Immature natural killer cell (primary cell): ENCODE results near the gene NHLRC2. TPM values are rescaled to one million over a fixed set of nuclear protein-coding genes. Genes with fewer than 3 reads are reported as not detected.
"Not testable (repeated sequence)": the region's sequence is repeated elsewhere in the genome, so short reads cannot be mapped to it uniquely, and the experiment has no call there.

ENCODE experiments used
- DNase-seq, 3 donors: peaks; one replicate each; pipeline ENCODE4 v3.0.0; 2022; ENCODE audit warnings: mixed read lengths in 1 of 3
- H3K27ac Mint-ChIP-seq, 6 donors: one replicate each; pipeline ENCODE4 v1.8.0; 2020; ENCODE audit warnings: mixed read lengths in 6 of 6, mild to moderate bottlenecking in 5 of 6, inconsistent platforms in 4 of 6, moderate library complexity in 3 of 6
- H3K27me3 Mint-ChIP-seq, 3 donors: one replicate each; pipeline ENCODE4 v1.8.0; 2020 to 2021; ENCODE audit warnings: low read depth in 3 of 3, mild to moderate bottlenecking in 3 of 3, mixed read lengths in 3 of 3, moderate library complexity in 3 of 3, inconsistent platforms in 1 of 3
- H3K36me3 Mint-ChIP-seq, 3 donors: one replicate each; pipeline ENCODE4 v1.8.0; 2020; ENCODE audit warnings: mixed read lengths in 3 of 3, inconsistent platforms in 2 of 3, mild to moderate bottlenecking in 2 of 3
- H3K4me1 Mint-ChIP-seq, 2 donors: one replicate each; pipeline ENCODE4 v1.8.0; 2020; ENCODE audit warnings: inconsistent platforms in 2 of 2, mild to moderate bottlenecking in 2 of 2, mixed read lengths in 2 of 2, moderate library complexity in 1 of 2
- H3K4me3 Mint-ChIP-seq, 5 donors: one replicate each; pipeline ENCODE4 v1.8.0; 2020; ENCODE audit warnings: mild to moderate bottlenecking in 5 of 5, mixed read lengths in 5 of 5, inconsistent platforms in 3 of 5, moderate library complexity in 3 of 5
- H3K9me3 Mint-ChIP-seq, 6 donors: one replicate each; pipeline ENCODE4 v1.8.0; 2020; ENCODE audit warnings: mild to moderate bottlenecking in 6 of 6, mixed read lengths in 6 of 6, inconsistent platforms in 4 of 6, moderate library complexity in 3 of 6
- polyA plus RNA-seq, 3 donors: library from polyadenylated mRNA; unstranded; fragments of 300-500 nt; fragmentation: Illumina TruSeq; gene quantifications; one replicate each; pipeline ENCODE4 v1.2.3, GENCODE V29; 2021

The NHLRC2 gene
- 10 to 100 TPM in 2 of 3 donors, 1 to 10 TPM in 1; 8.9 to 11.3 (median 10.2) TPM for polyA plus RNA-seq

GRCh38 chr10:113854013-113854760 is at the start of gene NHLRC2, which contains the start of gene DCLRE1A:
Gene NHLRC2 (plus strand): TSS chr10:113854661. CDS start chr10:113854873, 212 bp downstream.
Gene DCLRE1A (minus strand): TSS chr10:113854082. CDS start chr10:113853182, 900 bp downstream.
- Mint-ChIP-seq H3K27ac (peak within 1 kb of the TSS; percentile 92 to 99 (median 96)), H3K4me1 (peaks cover 45 to 71% of the 10 kb centered on the region in 2 donors)

GRCh38 chr10:113806503-113806902 is 48.0 kb upstream of the NHLRC2 start:
- no peak overlapping the region for H3K27ac Mint-ChIP-seq
- H3K4me3 Mint-ChIP-seq, result no peak overlapping the region
- H3K4me1 Mint-ChIP-seq, result no peaks in the 10 kb centered on the region
- DNase-seq, result no peak
- H3K9me3 Mint-ChIP-seq, result no peaks in the 10 kb centered on the region
- no peaks in the 10 kb centered on the region for H3K36me3 Mint-ChIP-seq
- peaks cover 0 to 15% (median 3%) of the 10 kb centered on the region in 3 donors for H3K27me3 Mint-ChIP-seq

More at GRCh38 chr10:113854013-113854760, at the start of gene NHLRC2, which contains the start of gene DCLRE1A:
- Mint-ChIP-seq H3K9me3 (no peaks in the 10 kb centered on the region), H3K27me3 (peaks cover 5 to 17% (median 5%) of the 10 kb centered on the region in 3 donors), H3K36me3 (peaks cover 2 to 13% (median 4%) of the 10 kb centered on the region in 3 donors), H3K4me3 (peak within 1 kb of the TSS; percentile 97 to 100 (median 99))
- peak; percentile 59 to 74 (median 69) for DNase-seq

- Mint-ChIP-seq H3K27ac (no peak overlapping the region), H3K4me1 (no peaks in the 10 kb centered on the region), H3K36me3 (no peaks in the 10 kb centered on the region), H3K4me3 (no peak overlapping the region), H3K27me3 (peaks cover 4 to 23% (median 6%) of the 10 kb centered on the region in 3 donors), H3K9me3 (no peaks in the 10 kb centered on the region)
- no peak for DNase-seq
Observed at GRCh38 chr10:113808168-113808567, 46.3 kb upstream of the NHLRC2 start.

GRCh38 chr10:113814700-113815099 is 39.8 kb upstream of the NHLRC2 start:
- not testable (repeated sequence) for H3K36me3 Mint-ChIP-seq, DNase-seq, H3K4me1 Mint-ChIP-seq, H3K4me3 Mint-ChIP-seq, H3K27ac Mint-ChIP-seq, H3K9me3 Mint-ChIP-seq
- H3K27me3 Mint-ChIP-seq, result peaks cover 2 to 12% (median 6%) of the 10 kb centered on the region in 3 donors

- DNase-seq, result no peak
- Mint-ChIP-seq H3K9me3 (no peaks in the 10 kb centered on the region), H3K36me3 (no peaks in the 10 kb centered on the region), H3K27ac (no peak overlapping the region), H3K4me1 (no peaks in the 10 kb centered on the region), H3K4me3 (no peak overlapping the region), H3K27me3 (peaks cover 0 to 4% (median 2%) of the 10 kb centered on the region in 3 donors)
Observed at GRCh38 chr10:113819989-113820388, 34.5 kb upstream of the NHLRC2 start.

- H3K27me3 Mint-ChIP-seq, result peaks cover 0 to 4% (median 2%) of the 10 kb centered on the region in 3 donors
- no peaks in the 10 kb centered on the region for H3K4me1 Mint-ChIP-seq
- H3K9me3 Mint-ChIP-seq, result no peaks in the 10 kb centered on the region
- H3K27ac Mint-ChIP-seq, result no peak overlapping the region
- H3K4me3 Mint-ChIP-seq, result no peak overlapping the region
- no peak for DNase-seq
- no peaks in the 10 kb centered on the region for H3K36me3 Mint-ChIP-seq
Observed at GRCh38 chr10:113820507-113820906, 34.0 kb upstream of the NHLRC2 start.

- H3K36me3 Mint-ChIP-seq, H3K27me3 Mint-ChIP-seq, H3K27ac Mint-ChIP-seq, H3K4me3 Mint-ChIP-seq, DNase-seq, H3K9me3 Mint-ChIP-seq, H3K4me1 Mint-ChIP-seq: not testable (repeated sequence)
Observed at GRCh38 chr10:113821306-113821705, 33.2 kb upstream of the NHLRC2 start.

- no peak for DNase-seq
- no peak overlapping the region for H3K27ac Mint-ChIP-seq
- no peaks in the 10 kb centered on the region for H3K9me3 Mint-ChIP-seq
- peaks cover 0 to 10% (median 2%) of the 10 kb centered on the region in 3 donors for H3K27me3 Mint-ChIP-seq
- H3K4me1 Mint-ChIP-seq, result no peaks in the 10 kb centered on the region
- no peaks in the 10 kb centered on the region for H3K36me3 Mint-ChIP-seq
- H3K4me3 Mint-ChIP-seq, result no peak overlapping the region
Observed at GRCh38 chr10:113822174-113822573, 32.3 kb upstream of the NHLRC2 start.

GRCh38 chr10:113823389-113823788 is 31.1 kb upstream of the NHLRC2 start:
- Mint-ChIP-seq H3K4me3 (no peak overlapping the region), H3K27ac (no peak overlapping the region), H3K4me1 (no peaks in the 10 kb centered on the region), H3K36me3 (no peaks in the 10 kb centered on the region), H3K9me3 (no peaks in the 10 kb centered on the region), H3K27me3 (peaks cover 0 to 10% (median 2%) of the 10 kb centered on the region in 3 donors)
- DNase-seq, result no peak

- H3K27ac Mint-ChIP-seq, result no peak overlapping the region
- no peaks in the 10 kb centered on the region for H3K36me3 Mint-ChIP-seq
- H3K9me3 Mint-ChIP-seq, result no peaks in the 10 kb centered on the region
- peaks cover 0 to 15% (median 2%) of the 10 kb centered on the region in 3 donors for H3K27me3 Mint-ChIP-seq
- no peak overlapping the region for H3K4me3 Mint-ChIP-seq
- DNase-seq, result no peak
- no peaks in the 10 kb centered on the region for H3K4me1 Mint-ChIP-seq
Observed at GRCh38 chr10:113825791-113826190, 28.7 kb upstream of the NHLRC2 start.

- DNase-seq, result not testable (repeated sequence)
Observed at GRCh38 chr10:113828567-113828966, 25.9 kb upstream of the NHLRC2 start.

GRCh38 chr10:113842171-113842570 is 12.3 kb upstream of the NHLRC2 start:
- Mint-ChIP-seq H3K4me3 (no peak overlapping the region), H3K27me3 (no peaks in the 10 kb centered on the region), H3K9me3 (no peaks in the 10 kb centered on the region), H3K4me1 (peaks cover 0 to 3% of the 10 kb centered on the region in 2 donors), H3K36me3 (peaks cover 17 to 41% (median 25%) of the 10 kb centered on the region in 3 donors), H3K27ac (no peak overlapping the region)
- no peak for DNase-seq

More at GRCh38 chr10:113828567-113828966, 25.9 kb upstream of the NHLRC2 start:
- H3K27ac Mint-ChIP-seq, H3K4me3 Mint-ChIP-seq, H3K36me3 Mint-ChIP-seq, H3K4me1 Mint-ChIP-seq, H3K9me3 Mint-ChIP-seq: not testable (repeated sequence)
- peaks cover 0 to 15% (median 2%) of the 10 kb centered on the region in 3 donors for H3K27me3 Mint-ChIP-seq

- H3K9me3 Mint-ChIP-seq, result no peaks in the 10 kb centered on the region
Observed at GRCh38 chr10:113843972-113844485, 10.4 kb upstream of the NHLRC2 start.

GRCh38 chr10:113846036-113846435 is 8.4 kb upstream of the NHLRC2 start:
- Mint-ChIP-seq H3K4me3 (no peak overlapping the region), H3K27me3 (peaks cover 0 to 3% (median 0%) of the 10 kb centered on the region in 3 donors), H3K27ac (no peak overlapping the region), H3K36me3 (peaks cover 16 to 41% (median 21%) of the 10 kb centered on the region in 3 donors), H3K4me1 (peaks cover 12 to 23% of the 10 kb centered on the region in 2 donors), H3K9me3 (no peaks in the 10 kb centered on the region)
- no peak for DNase-seq

More at GRCh38 chr10:113843972-113844485, 10.4 kb upstream of the NHLRC2 start:
- Mint-ChIP-seq H3K36me3 (peaks cover 17 to 46% (median 29%) of the 10 kb centered on the region in 3 donors), H3K27me3 (peaks cover 0 to under 1% (median 0%) of the 10 kb centered on the region in 3 donors), H3K4me3 (no peak overlapping the region), H3K27ac (no peak overlapping the region), H3K4me1 (peaks cover 8 to 12% of the 10 kb centered on the region in 2 donors)
- DNase-seq, result no peak
